Hepatic stellate cell (primary cell): ENCODE results near the gene TTLL9.
A peak's percentile ranks its signal among the peaks of the same experiment; 100 is the strongest.
"Not testable (repeated sequence)": the region's sequence is repeated elsewhere in the genome, so short reads cannot be mapped to it uniquely, and the experiment has no call there.

Experiments
- DNase-seq: peaks from one replicate; pipeline ENCODE4 v3.0.0; 2011; ENCODE audit warnings: low spot score

The TTLL9 gene

DNA sequence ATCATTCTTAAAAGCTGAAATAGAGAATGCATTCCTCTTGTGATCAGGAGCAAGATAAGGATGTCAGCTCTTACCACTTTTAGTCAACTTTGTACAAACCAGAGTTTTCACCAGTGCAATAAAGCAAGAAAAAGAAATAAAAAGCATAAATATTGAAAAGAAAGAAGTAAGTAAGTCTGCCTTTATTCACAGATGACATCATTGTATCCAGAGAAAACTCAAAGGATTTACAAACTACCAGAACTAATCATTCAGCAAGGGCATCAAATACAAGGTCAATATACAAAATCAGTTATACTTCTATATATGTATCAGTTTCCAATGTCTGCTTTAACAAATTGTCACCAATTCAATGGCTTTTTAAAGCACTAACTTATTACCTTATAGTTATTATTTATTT is 13.4 kb downstream of the TTLL9 start:
- no peak for DNase-seq

DNA sequence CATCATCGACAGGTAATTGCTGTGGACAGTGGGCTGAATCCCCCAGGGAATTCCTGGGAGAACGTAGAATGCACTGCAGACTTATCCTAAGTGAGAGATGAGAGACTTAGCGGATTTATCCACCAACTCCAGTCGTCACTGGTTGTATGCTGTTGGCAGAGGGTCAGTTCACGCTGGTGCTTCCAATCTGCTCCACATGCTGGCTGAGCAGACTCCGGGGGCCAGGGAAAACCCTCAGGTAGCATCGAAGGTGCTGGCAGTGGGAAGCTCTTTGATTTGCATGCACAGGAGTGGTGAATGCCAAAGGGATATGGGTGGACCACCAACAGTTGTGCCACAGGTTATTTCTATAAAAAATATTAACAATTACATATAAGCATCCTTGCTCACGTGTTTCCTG is 20.2 kb downstream of the TTLL9 start:
- no peak for DNase-seq

DNA sequence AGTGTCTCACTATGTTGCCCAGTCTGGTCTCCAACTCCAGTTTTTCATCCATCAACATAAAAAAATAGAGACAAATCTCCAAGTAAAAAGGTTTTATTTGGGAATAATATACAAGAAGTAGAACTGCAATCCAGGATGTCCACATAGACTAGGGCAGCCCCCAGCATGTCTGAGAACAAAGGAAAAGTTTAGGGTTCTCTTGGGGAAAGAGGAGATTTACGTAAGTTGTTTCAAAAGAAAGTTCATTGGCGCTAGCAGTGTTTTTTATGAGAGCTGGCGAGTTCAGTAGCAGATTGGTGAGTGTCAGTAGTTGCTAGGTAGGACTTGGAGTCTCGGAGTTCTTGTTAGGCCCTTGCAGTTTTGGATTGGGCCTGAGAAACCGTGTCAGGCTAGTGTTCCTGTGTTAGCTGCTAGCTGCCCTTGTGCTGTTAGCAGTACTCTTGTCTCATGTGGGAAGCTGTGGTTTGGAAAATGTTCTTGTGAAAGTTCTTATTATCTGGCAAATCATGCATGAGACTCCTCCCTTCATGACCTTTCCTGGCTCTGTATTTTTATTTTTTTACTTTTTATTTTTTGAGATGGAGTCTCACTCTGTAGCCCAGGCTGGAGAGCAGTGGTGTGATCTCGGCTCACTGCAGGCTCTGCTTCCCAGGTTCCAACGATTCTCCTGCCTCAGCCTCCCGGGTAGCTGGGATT is 24.7 kb downstream of the TTLL9 start:
- DNase-seq = peak; percentile 56

DNA sequence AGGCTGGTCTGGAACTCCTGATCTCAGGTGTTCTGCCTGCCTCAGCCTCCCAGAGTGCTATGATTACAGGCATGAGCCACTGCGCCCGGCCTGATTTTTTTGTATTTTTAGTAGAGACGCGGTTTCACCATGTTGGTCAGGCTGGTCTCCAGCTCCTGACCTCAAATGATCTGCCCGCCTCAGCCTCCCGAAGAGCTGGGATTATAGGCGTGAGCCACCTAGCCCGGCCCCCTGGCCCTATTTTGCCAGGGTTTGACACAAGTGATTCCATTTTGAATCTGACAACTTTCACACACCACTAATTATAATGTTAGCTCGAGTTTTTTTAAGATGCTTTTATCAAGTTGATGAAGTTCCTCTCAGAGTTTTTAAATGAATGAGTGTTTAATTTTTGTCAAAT is 25.6 kb downstream of the TTLL9 start:
- no peak for DNase-seq

DNA sequence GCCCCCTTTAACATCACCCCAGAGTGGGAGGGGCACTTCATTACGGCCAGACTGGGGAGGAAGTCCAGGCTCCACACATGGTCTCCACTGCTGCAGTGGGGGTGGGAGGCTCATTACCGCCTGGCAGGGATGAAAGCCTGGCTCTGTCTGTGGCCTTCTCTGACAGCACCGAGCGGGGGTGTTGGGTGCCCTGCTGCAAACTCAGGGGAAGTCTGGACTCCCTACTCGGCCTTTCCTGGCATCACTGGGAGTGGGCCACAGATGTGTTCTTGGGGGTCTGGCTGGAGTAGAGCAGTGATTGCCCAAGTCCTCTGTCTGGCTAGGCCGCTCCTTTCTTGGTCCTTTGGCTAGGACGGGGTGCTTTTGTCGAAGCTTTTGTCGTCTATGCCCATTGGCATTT is 27.1 kb downstream of the TTLL9 start:
- DNase-seq = no peak

DNA sequence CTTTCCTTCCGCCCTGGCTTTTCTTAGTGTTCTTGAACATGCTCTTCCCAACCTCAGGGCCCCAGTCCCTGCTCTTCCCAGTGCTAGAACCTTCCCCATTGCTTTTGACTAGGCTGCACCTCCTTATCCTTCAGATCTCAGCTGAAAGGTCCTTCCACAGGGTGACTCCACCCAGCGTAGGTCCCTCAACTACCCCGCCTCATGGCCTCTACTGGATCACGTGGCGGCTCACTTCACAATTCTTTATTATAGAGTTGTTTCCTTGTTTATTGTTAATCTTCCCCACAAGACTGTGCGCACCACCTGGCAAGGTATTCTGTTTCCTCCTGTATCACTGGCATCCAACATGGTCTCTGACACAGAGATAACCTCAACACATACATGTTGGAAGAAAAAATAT is 31.2 kb downstream of the TTLL9 start:
- no peak for DNase-seq

DNA sequence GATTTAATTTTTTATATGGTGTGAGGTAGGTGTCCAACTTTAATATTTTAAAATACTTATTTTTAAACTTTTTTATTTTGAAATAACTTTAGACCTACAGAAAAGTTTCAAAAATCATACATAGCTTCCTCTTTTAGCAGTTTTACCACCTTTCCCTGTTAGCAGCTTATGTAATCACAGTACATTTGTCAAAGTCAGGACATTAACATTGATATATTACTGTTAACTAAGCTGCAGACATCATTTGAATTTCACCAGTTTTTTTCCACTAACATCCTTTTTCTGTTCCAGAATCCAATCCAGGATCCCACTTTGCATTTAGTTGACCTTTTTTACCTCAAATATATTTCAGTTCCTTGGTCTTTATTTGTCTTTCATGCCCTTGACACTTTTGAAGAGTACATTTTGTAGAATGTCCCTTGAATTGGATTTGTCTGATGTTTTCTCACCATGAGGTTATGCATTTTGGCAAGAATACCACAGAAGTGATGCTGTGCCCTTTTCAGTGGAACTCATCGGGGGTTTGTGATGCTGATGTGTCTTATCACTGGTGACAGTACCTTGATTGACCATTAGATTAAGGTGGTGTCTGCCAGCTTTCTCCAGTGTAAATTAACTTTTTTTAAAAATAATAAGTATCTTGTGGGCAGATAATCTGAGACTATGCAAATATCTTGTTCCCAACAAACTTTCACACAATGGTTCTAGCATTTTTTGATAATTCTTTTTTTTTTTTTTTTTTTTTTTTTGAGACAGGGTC is 33.4 kb downstream of the TTLL9 start:
- no peak for DNase-seq

DNA sequence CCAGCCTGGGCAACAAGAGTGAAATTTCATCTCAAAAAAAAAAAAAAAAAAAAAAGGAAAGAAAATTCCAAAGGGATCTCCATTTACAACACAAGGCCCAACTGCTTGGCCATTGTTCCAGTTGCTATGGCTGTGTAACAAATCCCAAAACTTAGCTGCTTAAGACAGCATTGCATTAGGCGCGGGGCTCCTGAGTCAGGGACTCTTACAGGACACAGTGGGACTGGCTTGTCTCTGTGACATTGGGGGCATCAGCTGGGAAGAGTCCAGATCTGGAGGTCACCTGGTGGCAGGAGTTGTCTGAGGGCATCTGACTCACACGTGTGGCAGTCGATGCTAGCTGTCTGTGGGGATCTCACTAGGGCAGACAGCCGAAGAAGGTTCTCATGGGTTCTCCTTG is 35.6 kb downstream of the TTLL9 start:
- DNase-seq = no peak

DNA sequence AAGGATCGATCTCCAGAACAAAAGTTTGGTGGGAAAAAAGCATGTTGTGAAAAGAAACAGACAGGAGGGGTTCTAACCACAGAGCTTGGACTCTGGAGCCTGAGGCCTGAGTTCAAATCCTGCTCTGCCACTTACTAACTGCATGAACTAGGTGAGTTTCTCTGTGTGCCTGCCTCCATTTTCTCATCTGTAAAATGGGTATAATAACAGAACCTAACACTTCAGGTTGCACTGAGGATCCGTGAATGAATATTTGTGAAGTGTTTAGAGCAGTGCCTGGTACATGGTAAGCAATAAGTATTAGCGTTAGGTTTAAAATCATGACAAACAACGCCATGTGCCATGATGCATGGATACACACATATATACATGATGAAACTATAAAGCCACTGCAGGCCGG is 36.6 kb downstream of the TTLL9 start:
- DNase-seq = no peak

DNA sequence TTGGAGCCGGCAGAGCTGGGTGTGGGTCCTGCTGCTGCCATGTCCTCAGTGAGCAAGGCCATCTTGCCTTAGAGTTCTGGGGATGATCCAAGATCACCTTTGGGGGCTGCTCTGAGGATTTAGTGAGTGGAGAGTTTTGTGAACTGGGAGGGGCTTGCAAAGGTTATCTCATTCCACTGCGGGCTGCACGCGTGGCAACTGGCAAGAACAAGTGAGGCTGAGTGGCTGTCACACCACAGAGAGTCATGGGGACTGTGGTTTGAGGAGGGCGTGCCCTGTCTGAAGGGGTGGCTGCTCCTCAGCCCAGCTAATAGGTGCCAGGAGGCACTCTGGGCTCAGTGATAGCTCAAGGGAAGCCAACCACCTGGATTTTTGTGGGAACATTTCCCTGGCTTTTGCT is 37.6 kb downstream of the TTLL9 start:
- DNase-seq = no peak

DNA sequence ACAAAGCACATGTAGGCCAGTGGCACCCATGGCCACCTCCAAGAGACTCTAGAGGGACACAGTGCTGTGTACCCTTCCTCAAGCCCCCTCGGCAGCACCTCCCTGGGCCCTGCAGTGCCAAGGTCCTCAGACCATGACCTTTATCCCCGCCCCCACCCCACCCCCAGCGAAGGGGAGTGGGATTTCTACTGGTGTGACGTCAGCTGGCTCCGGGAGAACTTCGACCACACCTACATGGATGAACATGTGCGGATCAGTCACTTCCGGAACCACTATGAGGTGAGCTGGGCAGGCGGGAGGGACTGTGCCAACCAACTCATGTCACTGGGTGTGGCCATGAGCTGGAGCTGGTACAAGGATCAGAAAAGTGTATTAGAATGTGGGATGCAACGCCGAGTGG is 38.0 kb downstream of the TTLL9 start:
- no peak for DNase-seq

DNA sequence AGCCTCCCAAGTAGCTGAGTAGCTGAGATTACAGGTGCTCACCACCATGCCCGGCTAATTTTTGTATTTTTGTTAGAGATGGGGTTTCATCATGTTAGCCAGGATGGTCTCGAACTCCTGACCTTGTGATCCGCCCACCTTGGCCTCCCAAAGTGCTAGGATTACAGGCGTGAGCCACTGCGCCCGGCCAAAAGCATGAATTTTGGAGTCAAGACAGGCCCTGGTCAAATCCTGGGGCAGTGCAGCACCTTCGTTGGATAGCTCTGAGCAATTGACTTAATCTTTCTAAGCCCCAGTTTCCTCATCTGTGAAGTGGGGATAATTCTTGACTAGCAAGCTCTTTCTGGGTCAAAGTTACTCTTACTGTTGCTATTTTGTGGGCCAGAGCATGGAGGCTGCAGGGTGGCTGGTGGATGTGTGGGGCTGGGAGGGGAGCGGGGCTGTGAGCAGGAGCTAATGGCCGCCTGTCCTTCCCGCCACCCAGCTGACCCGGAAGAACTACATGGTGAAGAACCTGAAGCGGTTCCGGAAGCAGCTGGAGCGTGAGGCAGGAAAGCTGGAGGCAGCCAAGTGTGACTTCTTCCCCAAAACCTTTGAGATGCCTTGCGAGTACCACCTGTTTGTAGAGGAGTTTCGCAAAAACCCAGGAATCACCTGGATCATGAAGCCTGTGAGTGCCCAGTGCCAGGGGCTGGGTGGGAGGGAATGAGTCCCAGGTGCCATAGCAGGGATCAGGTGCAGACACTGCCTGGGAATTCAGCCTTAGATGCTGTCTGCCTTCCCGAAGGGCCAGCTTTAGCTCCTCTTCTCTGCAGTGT is 39.0 kb downstream of the TTLL9 start:
- DNase-seq = no peak

DNA sequence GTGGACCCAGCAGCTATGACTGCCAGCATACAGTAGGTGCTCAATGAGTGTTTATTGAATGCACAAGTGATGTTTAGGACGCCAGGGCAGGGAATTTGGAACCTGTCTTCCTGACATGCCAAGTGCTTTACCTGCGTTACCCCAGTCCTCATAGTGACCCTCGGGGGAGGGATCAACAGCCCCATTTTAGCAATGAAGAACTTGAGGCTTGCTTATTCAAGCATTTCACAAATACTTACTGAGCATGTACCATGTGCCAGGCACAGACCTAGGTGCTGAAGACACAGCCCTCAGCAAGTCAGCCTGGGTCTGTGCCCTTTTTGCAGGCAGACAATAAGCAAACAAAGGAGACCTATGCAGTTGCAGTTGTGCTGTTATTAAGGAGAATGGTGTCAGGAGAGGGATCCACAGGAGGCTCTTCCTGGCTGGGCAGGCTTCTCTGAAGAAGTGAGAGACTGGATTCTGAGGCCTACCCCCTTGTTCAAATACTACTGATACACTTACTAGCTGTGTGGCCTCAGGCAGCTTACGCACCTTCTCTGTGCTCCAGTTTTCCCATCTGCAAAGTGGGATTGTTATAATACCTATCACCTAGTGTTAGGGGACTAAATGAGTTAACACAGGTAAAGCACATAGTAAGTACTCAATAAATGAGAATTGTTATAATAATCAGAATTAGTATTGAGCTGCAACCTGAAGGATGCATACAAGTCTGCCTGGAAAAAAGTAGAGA is 39.8 kb downstream of the TTLL9 start:
- DNase-seq = no peak

DNA sequence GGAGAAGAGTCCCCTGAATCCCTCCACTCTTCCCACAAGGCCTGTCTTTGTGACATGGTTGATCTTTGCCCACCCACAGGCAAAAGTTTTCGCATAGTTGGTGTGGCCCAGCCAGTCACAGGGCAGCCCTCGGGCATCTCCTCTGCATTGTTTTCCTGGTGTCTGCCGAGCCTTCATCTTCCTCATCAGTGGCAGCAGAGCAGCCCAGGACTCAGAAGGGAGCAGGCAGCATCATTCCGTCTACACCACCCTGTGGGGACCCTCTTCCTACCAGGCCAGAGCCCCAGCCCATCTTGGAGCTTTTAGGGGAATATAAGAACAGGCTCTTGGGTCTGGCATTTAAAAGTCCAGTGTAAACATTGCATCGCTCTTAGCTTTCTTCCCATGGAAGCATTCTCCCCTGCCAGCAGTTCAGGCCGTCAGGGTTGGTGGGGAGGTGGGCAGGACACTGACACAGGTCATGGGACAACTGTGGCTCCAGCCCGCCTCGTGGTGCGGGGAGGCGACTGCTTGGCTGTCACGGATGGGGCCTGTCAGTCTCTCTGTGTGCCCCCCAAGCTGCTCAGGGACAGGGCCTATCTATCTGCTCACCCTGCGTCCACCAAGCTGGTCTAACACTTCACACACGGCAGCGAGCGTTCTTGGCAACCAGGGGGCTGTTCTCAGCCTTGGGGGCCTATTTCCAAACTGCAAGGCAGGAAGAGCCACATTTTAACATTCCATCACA is 43.2 kb downstream of the TTLL9 start:
- DNase-seq = no peak

DNA sequence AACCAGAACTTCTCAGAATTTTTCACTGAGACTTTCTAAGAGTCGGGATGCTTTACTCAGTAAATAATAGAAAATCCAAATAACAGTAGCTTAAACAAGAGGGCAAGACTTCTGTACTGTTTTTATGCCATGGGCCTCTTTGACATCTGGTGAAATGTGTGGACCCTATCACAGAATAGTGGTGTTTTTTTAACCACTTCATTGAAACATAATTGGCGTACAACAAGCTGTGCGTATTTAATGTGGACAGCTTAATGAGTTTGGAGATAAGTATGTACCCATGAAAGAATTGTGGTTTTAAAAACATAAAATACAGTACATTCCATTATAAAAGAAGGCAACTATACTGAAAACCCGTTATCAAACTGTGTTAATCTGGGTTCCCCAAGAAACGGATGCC is 43.7 kb downstream of the TTLL9 start:
- DNase-seq = no peak

DNA sequence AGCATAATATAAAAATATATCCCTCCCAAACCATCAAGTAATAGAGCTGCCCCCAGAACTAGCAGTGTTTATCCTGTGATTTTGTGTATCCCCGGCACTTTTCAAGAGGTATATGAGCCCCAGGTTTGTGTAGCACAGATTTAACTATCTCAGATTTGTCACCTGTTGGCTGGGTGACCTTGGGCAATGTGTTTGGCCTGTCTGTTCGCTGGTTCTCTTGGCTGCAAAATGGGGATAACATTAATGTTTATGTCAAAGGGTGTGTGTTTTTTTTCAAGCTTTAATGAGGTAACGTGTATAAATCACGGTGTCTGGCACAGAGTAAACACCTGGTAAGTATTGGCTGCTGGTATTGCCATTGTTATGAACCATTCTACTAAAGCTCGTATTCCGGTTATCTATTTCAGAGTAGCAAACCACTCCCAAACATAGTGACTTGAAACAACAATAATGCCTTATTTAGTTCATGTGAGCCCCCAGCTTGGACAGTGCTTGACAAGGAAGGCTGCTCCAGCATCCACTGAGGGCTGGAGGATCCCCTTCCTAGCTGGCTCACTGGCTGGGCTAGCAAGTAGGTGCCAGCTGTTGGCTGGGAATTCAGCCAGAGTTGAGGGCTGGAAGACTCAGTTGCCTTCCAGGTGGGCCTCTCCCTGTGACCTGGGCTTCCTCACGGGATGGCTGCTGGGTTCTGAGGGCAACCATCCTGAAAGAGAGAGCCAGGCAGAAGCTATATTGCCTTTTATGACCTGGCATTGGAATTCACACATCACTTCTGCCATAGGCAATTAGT is 45.3 kb downstream of the TTLL9 start:
- DNase-seq = no peak

DNA sequence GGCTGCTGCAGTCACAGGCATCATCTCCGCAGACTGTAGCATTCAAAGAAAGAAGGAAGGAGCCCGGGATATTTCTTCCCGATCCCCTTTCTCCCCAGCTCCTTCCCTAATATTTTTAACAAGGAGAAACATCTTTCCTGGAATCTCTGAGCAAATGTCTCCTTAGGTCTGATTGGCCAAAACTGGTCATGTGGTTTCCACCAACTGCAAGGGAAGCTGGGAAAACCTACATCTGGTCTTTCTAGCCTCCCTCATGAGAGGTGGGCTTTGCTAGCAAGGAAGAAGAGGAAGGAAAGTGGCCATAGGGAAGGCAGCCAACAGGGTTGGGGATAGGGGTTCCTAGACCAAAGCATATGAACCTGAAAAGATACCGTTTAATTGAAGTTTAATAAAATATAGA is 46.3 kb downstream of the TTLL9 start:
- no peak for DNase-seq

DNA sequence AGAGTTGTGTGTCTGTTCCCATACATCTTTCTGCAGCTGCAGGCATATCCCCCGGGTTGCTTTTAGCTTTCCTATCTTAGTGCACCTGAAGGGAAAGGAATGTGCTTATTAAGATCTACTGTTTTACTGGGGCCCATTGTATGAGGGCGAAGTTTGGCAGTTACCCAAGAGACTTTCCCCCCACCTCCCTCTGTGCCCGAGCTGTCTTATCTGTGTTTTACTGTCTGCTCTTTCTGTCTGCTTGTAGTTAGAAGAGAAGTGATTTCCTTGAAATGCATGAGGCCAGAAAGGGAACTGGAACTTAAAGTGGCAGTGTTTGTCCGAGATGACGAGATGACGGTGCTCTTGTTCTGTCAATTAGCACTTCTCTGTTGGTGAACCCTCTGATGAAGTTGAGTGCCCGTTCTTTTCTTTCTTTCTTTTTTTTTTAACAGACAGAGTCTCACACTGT is 47.6 kb downstream of the TTLL9 start:
- DNase-seq = not testable (repeated sequence)

DNA sequence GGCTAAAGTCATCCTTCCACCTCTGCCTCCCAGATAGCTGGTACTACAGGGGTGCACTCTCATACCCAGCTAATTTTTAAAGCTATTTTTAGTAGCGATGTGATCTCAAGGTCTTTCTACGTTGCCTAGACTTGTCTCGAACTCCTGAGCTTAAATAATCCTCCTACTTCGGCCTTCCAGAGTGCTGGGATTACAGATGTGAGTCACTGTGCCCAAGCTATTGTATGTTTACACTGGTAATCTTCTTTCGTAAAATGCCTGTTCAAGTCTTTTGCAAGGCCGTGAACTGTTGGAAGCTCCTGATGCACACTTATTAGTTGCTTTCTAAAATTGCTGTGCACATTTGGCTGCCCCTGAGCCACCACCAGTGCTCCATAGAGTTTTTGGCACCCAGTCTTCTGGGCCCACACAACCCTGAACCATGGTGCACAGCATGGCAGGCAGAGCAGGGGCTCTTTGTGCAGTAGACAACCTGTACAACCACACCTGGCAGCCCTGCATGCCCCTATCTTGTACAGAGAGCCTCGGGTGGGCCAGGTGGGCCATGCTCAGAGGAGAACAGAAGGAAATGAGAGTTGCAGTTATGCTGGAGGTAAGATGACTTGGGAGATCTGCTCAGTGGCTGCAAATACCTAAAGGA is 48.2 kb downstream of the TTLL9 start:
- DNase-seq = no peak
